Stomach (tissue), 4 donors: ENCODE measurements around the gene HES3.

Source experiments
- CTCF ChIP-seq, 7 experiments: fragments of 450-650 bp in 4 of 7; fragments of 200-600 bp in 3 of 7; sonication (generic) in 3 of 7; IDR thresholded peaks; one replicate each; pipeline ENCODE4 v1.5.1; 2016 to 2019; ENCODE audit warnings: antibody characterized with exemption in 7 of 7, control low read depth in 2 of 7, mild to moderate bottlenecking in 1 of 7
- POLR2A ChIP-seq, 4 donors: fragments of 450-650 bp; IDR thresholded peaks; one replicate each; pipeline ENCODE4 v1.6.1; 2016; ENCODE audit warnings: antibody characterized with exemption in 4 of 4, control low read depth in 2 of 4, mild to moderate bottlenecking in 1 of 4, moderate library complexity in 1 of 4
- POLR2AphosphoS5 ChIP-seq, 3 donors: sonication (generic); formaldehyde crosslinking; IDR thresholded peaks; one replicate each; pipeline ENCODE4 v1.6.1; 2016; ENCODE audit warnings: antibody characterized with exemption in 3 of 3

- TF ChIP-seq POLR2AphosphoS5 (IDR thresholded peaks at IDR 0.05): no peak
- no peak for TF ChIP-seq CTCF (IDR thresholded peaks at IDR 0.05)
- TF ChIP-seq POLR2A (IDR thresholded peaks at IDR 0.05): no peak
Observed at GRCh38 chr1:6252374-6252710, 8.4 kb downstream of the HES3 start.
